ENCODE results near the gene PEX13. TPM values are rescaled to one million over a fixed set of nuclear protein-coding genes. Genes with fewer than 3 reads are reported as not detected.

PEX13 gene
- total RNA-seq, 2 experiments from 2014 or later, result 18.9 to 27.6 TPM

DNA sequence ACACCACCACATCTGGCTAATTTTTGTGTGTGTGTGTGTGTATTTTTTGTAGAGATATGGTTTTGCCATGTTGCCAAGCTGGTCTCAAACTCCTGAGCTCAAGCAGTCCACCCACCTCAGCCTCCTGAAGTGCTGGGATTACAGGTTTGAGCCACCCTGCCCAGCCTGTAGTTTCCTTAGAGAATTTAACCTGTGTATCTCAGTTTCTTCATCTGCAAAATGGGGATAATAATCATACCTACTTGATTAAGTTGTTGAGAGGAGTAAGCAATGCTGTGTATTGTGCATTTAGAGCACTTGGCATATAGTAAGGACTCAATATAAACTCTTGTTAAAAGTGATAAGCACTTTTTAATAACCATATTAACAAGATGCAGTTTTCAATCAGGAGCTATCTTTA lies 41.9 kb downstream of the PEX13 start:
- Histone ChIP-seq H3K79me2 (ENCODE audit: insufficient read depth, low read depth, low read length) (no peaks in the 10 kb centered on the region), H3K9me2 (ENCODE audit: insufficient read depth, low read length) (no peaks in the 10 kb centered on the region), H3K4me1 (ENCODE audit: insufficient read depth, low read length, poor library complexity, severe bottlenecking) (no peaks in the 10 kb centered on the region), H3K36me3 (ENCODE audit: insufficient read depth, low read length) (peaks cover 13% of the 10 kb centered on the region), H4K20me1 (ENCODE audit: insufficient read depth, low read length) (no peaks in the 10 kb centered on the region), H3K4me2 (ENCODE audit: low read length) (no peak overlapping the region), H3K9me3 (ENCODE audit: low read length) (no peaks in the 10 kb centered on the region), H3K27ac (ENCODE audit: low read depth, low read length, poor library complexity, severe bottlenecking) (no peak overlapping the region), H2AFZ (ENCODE audit: low read length) (no peak overlapping the region), H3K4me3 (ENCODE audit: low read depth, low read length, poor library complexity, severe bottlenecking) (no peak overlapping the region)
- intact Hi-C loops (cut with micrococcal nuclease; ENCODE audit: unreplicated experiment), result no loop called here
- POLR2A ChIA-PET, result interaction anchor here (0.6 kb wide), 1 partner anchor 24 kb away, joined by 3 read pairs; no protein-coding TSS in a partner anchor
- TF ChIP-seq, protein P1, sequence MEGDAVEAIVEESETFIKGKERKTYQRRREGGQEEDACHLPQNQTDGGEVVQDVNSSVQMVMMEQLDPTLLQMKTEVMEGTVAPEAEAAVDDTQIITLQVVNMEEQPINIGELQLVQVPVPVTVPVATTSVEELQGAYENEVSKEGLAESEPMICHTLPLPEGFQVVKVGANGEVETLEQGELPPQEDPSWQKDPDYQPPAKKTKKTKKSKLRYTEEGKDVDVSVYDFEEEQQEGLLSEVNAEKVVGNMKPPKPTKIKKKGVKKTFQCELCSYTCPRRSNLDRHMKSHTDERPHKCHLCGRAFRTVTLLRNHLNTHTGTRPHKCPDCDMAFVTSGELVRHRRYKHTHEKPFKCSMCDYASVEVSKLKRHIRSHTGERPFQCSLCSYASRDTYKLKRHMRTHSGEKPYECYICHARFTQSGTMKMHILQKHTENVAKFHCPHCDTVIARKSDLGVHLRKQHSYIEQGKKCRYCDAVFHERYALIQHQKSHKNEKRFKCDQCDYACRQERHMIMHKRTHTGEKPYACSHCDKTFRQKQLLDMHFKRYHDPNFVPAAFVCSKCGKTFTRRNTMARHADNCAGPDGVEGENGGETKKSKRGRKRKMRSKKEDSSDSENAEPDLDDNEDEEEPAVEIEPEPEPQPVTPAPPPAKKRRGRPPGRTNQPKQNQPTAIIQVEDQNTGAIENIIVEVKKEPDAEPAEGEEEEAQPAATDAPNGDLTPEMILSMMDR (conservative IDR thresholded peaks at IDR 0.05; ENCODE audit: low read length), result no peak
- TF ChIP-seq EZH2phosphoT487 (IDR thresholded peaks at IDR 0.05; ENCODE audit: borderline replicate concordance, low read depth, low read length), result no peak
- no TSS peak for BruUV-seq (replicated peaks)
- DNase-seq (ENCODE audit: low spot score), result no peak
- CTCF ChIA-PET (ENCODE audit: unreplicated experiment), result no interaction called here

DNA sequence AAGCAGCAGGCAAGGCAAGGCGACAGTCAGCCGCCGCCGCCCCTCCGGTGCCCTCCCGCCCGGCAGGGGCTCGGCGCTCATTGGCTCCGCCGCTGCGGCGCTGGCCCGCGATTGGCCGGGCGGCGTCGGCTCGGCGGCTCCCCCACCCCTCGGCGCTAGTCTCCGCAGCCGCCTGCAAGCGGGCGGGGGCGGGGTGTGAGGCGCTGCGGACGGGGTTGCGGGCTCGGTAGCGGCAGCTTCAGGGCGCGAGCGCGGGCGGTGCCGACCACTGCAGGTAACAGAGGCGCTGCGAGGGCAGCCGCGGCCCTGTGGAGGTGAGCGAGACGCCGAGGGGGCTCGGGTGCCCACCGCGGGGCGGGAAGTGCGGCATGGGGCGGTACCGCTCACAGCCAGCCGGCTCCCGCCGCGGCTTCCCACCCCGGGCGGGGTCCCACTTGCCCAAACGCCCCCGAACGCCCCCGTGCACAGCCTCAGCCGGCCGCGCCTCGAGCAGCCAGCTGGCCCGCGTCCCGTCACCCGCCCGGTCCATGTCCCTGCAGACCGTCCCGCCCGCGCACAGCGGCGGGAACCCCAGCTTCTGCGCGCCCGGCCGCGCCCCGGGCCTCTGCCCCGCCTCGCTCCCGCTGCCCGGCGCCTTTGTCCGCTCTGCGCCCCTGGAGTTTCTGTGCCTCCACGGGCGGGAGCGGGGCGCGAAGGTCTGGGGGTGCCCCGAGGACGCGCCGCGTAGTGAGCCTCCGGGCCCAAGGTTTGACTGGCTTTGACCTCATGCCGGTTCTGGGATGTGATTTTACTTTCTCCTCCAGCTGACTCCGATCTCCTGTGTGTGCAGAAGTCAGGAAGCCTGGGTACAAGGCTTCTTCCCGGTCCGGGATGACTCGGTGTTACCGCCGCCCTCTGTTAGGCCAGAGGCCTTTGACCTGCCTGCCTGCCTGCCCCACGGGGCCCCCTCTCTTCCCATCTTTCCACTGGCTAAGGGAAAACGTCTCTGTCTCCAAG lies 48.5 kb downstream of the PEX13 start, which contains the start of gene SANBR:
Gene SANBR (plus strand): TSS at position 158 of the 996 bp plus-strand sequence. CDS start 4,480 bp downstream, outside the sequence.
- intact Hi-C loops (cut with micrococcal nuclease; ENCODE audit: unreplicated experiment), result loop anchor here (1.0 kb wide), 1 partner anchor 49 kb away; the partner anchor contains the start of gene PEX13
- no peaks in the 10 kb centered on the region for H3K9me3 ChIP-seq (ENCODE audit: low read length)
- no TSS peak for BruUV-seq (replicated peaks)
- no peak for TF ChIP-seq EZH2phosphoT487 (IDR thresholded peaks at IDR 0.05; ENCODE audit: borderline replicate concordance, low read depth, low read length)
- TF ChIP-seq, protein P1 (conservative IDR thresholded peaks at IDR 0.05; ENCODE audit: low read length), result no peak
- no peaks in the 10 kb centered on the region for H4K20me1 ChIP-seq (ENCODE audit: insufficient read depth, low read length)
- H3K4me3 ChIP-seq (ENCODE audit: low read depth, low read length, poor library complexity, severe bottlenecking), result peak within 1 kb of the TSS; percentile 80
- ChIA-PET POLR2A (interaction anchor here (0.7 to 1.3 kb wide), 4 partner anchors 10 to 469 kb away, joined by 3 to 9 read pairs (median 4); no protein-coding TSS in a partner anchor), CTCF (ENCODE audit: unreplicated experiment) (no interaction called here)
- DNase-seq (ENCODE audit: low spot score), result peak; percentile 91
- H3K27ac ChIP-seq (ENCODE audit: low read depth, low read length, poor library complexity, severe bottlenecking), result peak within 1 kb of the TSS; percentile 31
- H3K9me2 ChIP-seq (ENCODE audit: insufficient read depth, low read length), result no peaks in the 10 kb centered on the region
- H2AFZ ChIP-seq (ENCODE audit: low read length), result peak within 1 kb of the TSS; percentile 82
- peak within 1 kb of the TSS; percentile 88 for H3K4me2 ChIP-seq (ENCODE audit: low read length)
- peaks cover 13% of the 10 kb centered on the region for H3K4me1 ChIP-seq (ENCODE audit: insufficient read depth, low read length, poor library complexity, severe bottlenecking)
- peaks cover 3% of the 10 kb centered on the region; the same call in 1 of the 2 replicates for H3K36me3 ChIP-seq (ENCODE audit: insufficient read depth, low read length)
- peaks cover 8% of the 10 kb centered on the region; the same call in 1 of the 2 replicates for H3K79me2 ChIP-seq (ENCODE audit: insufficient read depth, low read depth, low read length)

Data from OCI-LY7 (cell line).